Gastrocnemius medialis (tissue), 4 donors: Measurements from ENCODE around the gene DEFB110. TPM values are rescaled to one million over a fixed set of nuclear protein-coding genes. Genes with fewer than 3 reads are reported as not detected.

Experiments used
- ATAC-seq, 2 donors: fragments of 150-250 bp; one replicate each; pipeline ENCODE4 v1.9.1; 2016
- DNase-seq, 2 donors: peaks; one replicate each; pipeline ENCODE4 v3.0.0-alpha.2; 2019
- H3K27ac ChIP-seq, 4 donors: fragments of 200-600 bp; sonication (generic); 1 replicate in 1 of 4; 2 replicates in 3 of 4; pipeline ENCODE4 v1.5.1; 2016 to 2018; ENCODE audit warnings: mild to moderate bottlenecking in 2 of 4, moderate library complexity in 1 of 4
- H3K27me3 ChIP-seq, 3 donors: fragments of 200-600 bp; sonication (generic) in 2 of 3; 1 replicate in 1 of 3; 2 replicates in 2 of 3; pipeline versions ENCODE4 v1.5.1 to v1.6.0; 2016 to 2019; ENCODE audit warnings: mild to moderate bottlenecking in 1 of 3, moderate library complexity in 1 of 3
- H3K36me3 ChIP-seq, 2 donors: fragments of 200-600 bp; sonication (generic) in 1 of 2; one replicate each; pipeline ENCODE4 v1.5.1; 2017 to 2018
- H3K4me1 ChIP-seq, 2 donors: fragments of 200-600 bp; sonication (generic) in 1 of 2; one replicate each; pipeline ENCODE4 v1.5.1; 2016 to 2017; ENCODE audit warnings: mild to moderate bottlenecking in 2 of 2
- H3K4me3 ChIP-seq, 4 donors: fragments of 200-600 bp; sonication (generic) in 3 of 4; 1 replicate in 1 of 4; 2 replicates in 3 of 4; pipeline ENCODE4 v1.5.1; 2016 to 2019; ENCODE audit warnings: mild to moderate bottlenecking in 2 of 4
- H3K9me3 ChIP-seq, 3 donors: fragments of 200-600 bp; sonication (generic) in 2 of 3; 1 replicate in 1 of 3; 2 replicates in 2 of 3; pipeline ENCODE4 v1.5.1; 2016 to 2019
- POLR2A ChIP-seq, 2 donors: fragments of 450-650 bp; IDR thresholded peaks; one replicate each; pipeline ENCODE4 v1.6.1; 2017; ENCODE audit warnings: antibody characterized with exemption in 2 of 2, mild to moderate bottlenecking in 2 of 2, moderate library complexity in 2 of 2
- in situ Hi-C, 4 donors: fragments of 200-750 bp; cut with MboI; loops; one replicate each; pipeline versions ENCODE4 v1.15.0 to v1.8.0; 2017; ENCODE audit warnings: low sequenced_read_pairs in 4 of 4
- intact Hi-C: fragments of 100-400 bp; cut with DNase I; formaldehyde crosslinking; loops from one replicate; pipeline ENCODE4 v1.15.1; 2023; ENCODE audit warnings: low total_unique reads
- total RNA-seq, 4 donors: library from RNA; depleted of rRNA; stranded (reverse); fragments of >200 nt; gene quantifications; one replicate each; pipeline versions ENCODE4 v1.1.0 to v1.2.3, GENCODE V29; 2016
- TF ChIP-seq, protein P1 (sequence below), 5 experiments: fragments of 450-650 bp in 3 of 5; fragments of 200-600 bp in 2 of 5; sonication (generic) in 2 of 5; IDR thresholded peaks in 4 of 5; conservative IDR thresholded peaks in 1 of 5; 1 replicate in 4 of 5; 2 replicates in 1 of 5; pipeline ENCODE4 v1.5.1; 2016 to 2019; ENCODE audit warnings: antibody characterized with exemption in 5 of 5, mild to moderate bottlenecking in 3 of 5, moderate library complexity in 3 of 5

DEFB110 gene
- total RNA-seq, 4 donors from 2014 or later, result not detected

DNA sequence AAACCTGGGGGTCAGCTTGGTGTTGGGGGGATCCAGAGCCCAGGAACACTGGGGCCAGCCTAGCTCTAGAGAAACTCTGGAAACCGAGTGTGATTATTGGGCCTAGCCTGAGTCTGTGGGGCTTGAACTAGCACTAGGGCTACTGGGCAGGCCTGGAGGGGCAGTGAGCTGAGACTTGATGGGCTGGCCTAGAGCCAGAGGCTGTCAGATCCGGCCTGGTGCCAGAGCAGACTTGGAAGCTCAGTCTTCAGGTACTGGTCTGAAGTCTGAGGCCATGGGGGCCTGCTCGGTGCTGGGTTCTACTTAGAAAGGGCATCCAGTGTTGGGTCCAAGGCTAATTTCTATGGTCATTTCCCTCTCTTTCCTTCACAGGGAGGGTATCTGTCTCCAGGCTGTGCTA lies 25.2 kb upstream of the DEFB110 start:
- Histone ChIP-seq H3K9me3 (no peaks in the 10 kb centered on the region), H3K4me1 (no peaks in the 10 kb centered on the region), H3K4me3 (no peak overlapping the region), H3K36me3 (no peaks in the 10 kb centered on the region), H3K27me3 (no peaks in the 10 kb centered on the region), H3K27ac (no peak overlapping the region)
- ATAC-seq (no peak), DNase-seq (no peak)
- intact Hi-C loops (no loop called here), in situ Hi-C loops (no loop called here)
- TF ChIP-seq POLR2A (IDR thresholded peaks at IDR 0.05), result no peak
- TF ChIP-seq, protein P1, sequence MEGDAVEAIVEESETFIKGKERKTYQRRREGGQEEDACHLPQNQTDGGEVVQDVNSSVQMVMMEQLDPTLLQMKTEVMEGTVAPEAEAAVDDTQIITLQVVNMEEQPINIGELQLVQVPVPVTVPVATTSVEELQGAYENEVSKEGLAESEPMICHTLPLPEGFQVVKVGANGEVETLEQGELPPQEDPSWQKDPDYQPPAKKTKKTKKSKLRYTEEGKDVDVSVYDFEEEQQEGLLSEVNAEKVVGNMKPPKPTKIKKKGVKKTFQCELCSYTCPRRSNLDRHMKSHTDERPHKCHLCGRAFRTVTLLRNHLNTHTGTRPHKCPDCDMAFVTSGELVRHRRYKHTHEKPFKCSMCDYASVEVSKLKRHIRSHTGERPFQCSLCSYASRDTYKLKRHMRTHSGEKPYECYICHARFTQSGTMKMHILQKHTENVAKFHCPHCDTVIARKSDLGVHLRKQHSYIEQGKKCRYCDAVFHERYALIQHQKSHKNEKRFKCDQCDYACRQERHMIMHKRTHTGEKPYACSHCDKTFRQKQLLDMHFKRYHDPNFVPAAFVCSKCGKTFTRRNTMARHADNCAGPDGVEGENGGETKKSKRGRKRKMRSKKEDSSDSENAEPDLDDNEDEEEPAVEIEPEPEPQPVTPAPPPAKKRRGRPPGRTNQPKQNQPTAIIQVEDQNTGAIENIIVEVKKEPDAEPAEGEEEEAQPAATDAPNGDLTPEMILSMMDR (IDR thresholded peaks at IDR 0.05 in 4 of 5, conservative IDR thresholded peaks at IDR 0.05 in 1 of 5), result no peak

DNA sequence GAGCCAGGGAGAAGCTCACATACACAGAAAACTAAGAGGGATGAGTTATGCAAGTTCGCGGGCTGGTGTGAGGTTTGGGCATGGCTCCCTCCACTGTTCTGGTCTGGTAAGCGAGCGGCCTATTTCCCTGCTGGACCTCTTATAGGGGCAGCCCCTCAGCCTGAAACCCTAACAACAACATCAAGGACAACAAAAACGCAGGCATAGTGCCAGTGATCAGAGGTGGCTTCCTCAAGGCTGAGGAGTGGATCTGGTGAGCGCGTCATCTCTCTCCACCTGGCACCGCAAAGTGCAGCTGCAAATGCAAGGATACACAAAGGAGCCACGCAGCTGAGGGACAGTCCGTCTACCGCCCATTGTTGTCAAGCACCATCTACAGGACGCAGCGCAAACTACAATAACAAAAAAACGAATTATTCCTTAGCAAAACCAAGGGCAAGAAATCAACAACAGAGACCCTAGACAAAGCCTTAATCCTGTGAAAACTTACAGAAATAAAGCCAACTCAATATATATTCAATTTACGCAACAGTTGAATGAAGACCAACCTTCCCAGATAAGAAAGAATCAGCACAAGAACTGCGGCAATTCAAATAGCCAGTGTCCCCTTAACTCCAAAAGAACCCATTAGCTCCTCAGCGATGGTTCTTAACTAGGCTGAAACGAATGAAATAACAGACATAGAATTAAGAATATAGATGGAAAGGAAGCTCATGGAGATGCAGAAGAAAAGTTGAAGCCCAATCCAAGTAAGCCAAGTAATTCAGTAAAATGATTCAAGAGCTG lies 9.2 kb upstream of the DEFB110 start:
- no peak overlapping the region for H3K27ac ChIP-seq
- no peaks in the 10 kb centered on the region for H3K27me3 ChIP-seq
- DNase-seq, result no peak
- no peak for TF ChIP-seq POLR2A (IDR thresholded peaks at IDR 0.05)
- TF ChIP-seq, protein P1 (IDR thresholded peaks at IDR 0.05 in 4 of 5, conservative IDR thresholded peaks at IDR 0.05 in 1 of 5), result no peak
- no peaks in the 10 kb centered on the region for H3K4me1 ChIP-seq
- H3K9me3 ChIP-seq, result no peaks in the 10 kb centered on the region
- ATAC-seq, result no peak
- H3K4me3 ChIP-seq, result no peak overlapping the region
- H3K36me3 ChIP-seq, result no peaks in the 10 kb centered on the region
- in situ Hi-C loops (no loop called here), intact Hi-C loops (no loop called here)

DNA sequence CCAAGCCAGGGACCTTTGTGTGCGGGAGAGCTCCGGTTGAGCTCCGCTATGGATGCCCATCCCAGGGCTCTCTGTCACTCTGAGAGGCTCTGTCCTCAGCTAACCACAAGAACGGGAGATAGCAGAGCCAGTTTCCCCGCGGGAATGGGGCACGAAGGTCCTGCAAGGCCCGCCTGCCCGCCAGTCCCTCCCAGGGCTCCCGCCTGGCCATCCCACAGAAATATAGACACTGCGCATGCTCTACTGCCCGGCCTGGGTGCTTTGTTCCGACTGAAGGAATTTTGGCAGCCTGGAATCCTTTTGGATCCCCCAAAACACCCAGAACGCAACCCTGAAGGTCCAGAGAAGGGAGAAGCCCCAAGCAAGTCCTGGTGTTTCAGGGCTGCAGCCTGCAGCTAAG lies 8.6 kb upstream of the DEFB110 start:
- H3K36me3 ChIP-seq, result no peaks in the 10 kb centered on the region
- in situ Hi-C loops (no loop called here), intact Hi-C loops (no loop called here)
- ATAC-seq (no peak), DNase-seq (no peak)
- TF ChIP-seq, protein P1 (IDR thresholded peaks at IDR 0.05 in 4 of 5, conservative IDR thresholded peaks at IDR 0.05 in 1 of 5), result no peak
- TF ChIP-seq POLR2A (IDR thresholded peaks at IDR 0.05), result no peak
- no peak overlapping the region for H3K27ac ChIP-seq
- H3K4me3 ChIP-seq, result no peak overlapping the region
- H3K9me3 ChIP-seq, result no peaks in the 10 kb centered on the region
- no peaks in the 10 kb centered on the region for H3K27me3 ChIP-seq
- H3K4me1 ChIP-seq, result no peaks in the 10 kb centered on the region

DNA sequence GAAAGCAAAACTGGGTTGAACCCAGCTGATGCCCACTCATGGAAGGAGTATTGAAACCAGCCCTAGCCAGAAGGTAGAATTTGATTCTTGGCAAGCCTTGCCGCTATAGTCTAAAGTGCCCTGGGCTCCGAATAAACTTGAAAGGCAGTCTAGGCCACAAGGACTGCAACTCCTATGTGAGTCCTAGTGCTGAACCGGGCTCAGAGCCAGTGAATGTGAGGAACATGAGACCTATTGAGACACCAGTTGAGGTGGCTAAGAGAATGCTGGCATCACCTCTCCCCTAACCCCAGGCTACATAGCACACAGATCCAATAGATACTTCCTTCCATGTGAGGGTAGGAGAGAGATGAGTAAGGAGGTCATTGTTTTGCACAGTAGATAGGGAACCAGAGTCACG lies 3.5 kb upstream of the DEFB110 start:
- intact Hi-C loops, result no loop called here
- in situ Hi-C loops, result no loop called here

More for the DNA sequence above, 3.5 kb upstream of the DEFB110 start:
- Histone ChIP-seq H3K4me1 (no peaks in the 10 kb centered on the region), H3K4me3 (no peak overlapping the region), H3K27me3 (no peaks in the 10 kb centered on the region), H3K9me3 (no peaks in the 10 kb centered on the region), H3K36me3 (no peaks in the 10 kb centered on the region), H3K27ac (no peak overlapping the region)
- ATAC-seq (no peak), DNase-seq (no peak)
- no peak for TF ChIP-seq POLR2A (IDR thresholded peaks at IDR 0.05)
- TF ChIP-seq, protein P1 (IDR thresholded peaks at IDR 0.05 in 4 of 5, conservative IDR thresholded peaks at IDR 0.05 in 1 of 5), result no peak
